ENCODE results near the gene BTBD19. TPM values are rescaled to one million over a fixed set of nuclear protein-coding genes. Genes with fewer than 3 reads are reported as not detected.

The BTBD19 gene
- total RNA-seq, 1 experiment from 2014 or later = 11.6 TPM

- TF ChIP-seq TCF7L2 (IDR thresholded peaks at IDR 0.05; ENCODE audit: borderline replicate concordance, extremely low read depth, insufficient read depth, insufficient read length) = no peak
- peak; percentile 93 for TF ChIP-seq SP1 (IDR thresholded peaks at IDR 0.05; ENCODE audit: low read depth)
- TF ChIP-seq CBX3 (IDR thresholded peaks at IDR 0.05; ENCODE audit: low read depth) = no peak
- peak; percentile 96 for TF ChIP-seq SRF (IDR thresholded peaks at IDR 0.05; ENCODE audit: low read depth)
- no peak for TF ChIP-seq ZNF274 (IDR thresholded peaks at IDR 0.05; ENCODE audit: low read depth, low read length)
Measured at GRCh38 chr1:44775078-44775929, 33.0 kb upstream of the BTBD19 start, which contains the start of gene RPS8 (continued).

- CTCF ChIA-PET = interaction anchor here (1.6 kb wide), 2 partner anchors 45 to 55 kb away, joined by 3 read pairs; partner anchors contain the start of gene RNU5D-1
- DNase-seq (ENCODE audit: low read depth, low spot score) = no peak
- Histone ChIP-seq H2AFZ (ENCODE audit: low read depth, low read length, poor library complexity, severe bottlenecking) (no peak overlapping the region), H3K27ac (ENCODE audit: low read depth, low read length) (peak overlapping the region; percentile 86), H3K4me3 (replicated peaks in 1 of 2; ENCODE audit: low read depth in 1 of 2, low read length in 2 of 2) (peak overlapping the region; percentile 92 to 99), H3K36me3 (ENCODE audit: control insufficient read depth in 1 of 2, insufficient read depth in 2 of 2, low read length in 2 of 2) (peaks cover 28 to 44% of the 10 kb centered on the region in 2 experiments), H3K27me3 (ENCODE audit: insufficient read depth, low read length) (no peaks in the 10 kb centered on the region), H3K9me3 (ENCODE audit: control insufficient read depth in 1 of 2, insufficient read depth in 1 of 2, low read depth in 1 of 2, low read length in 2 of 2) (no peaks in the 10 kb centered on the region), H3K4me1 (ENCODE audit: control insufficient read depth in 1 of 2, insufficient read depth in 2 of 2, low read length in 2 of 2) (peaks cover 10 to 24% of the 10 kb centered on the region in 2 experiments), H3K9me2 (ENCODE audit: insufficient read depth) (no peaks in the 10 kb centered on the region), H3K9ac (ENCODE audit: low read length) (peak overlapping the region; percentile 100), H3K79me2 (ENCODE audit: insufficient read depth, low read length) (peaks cover 43% of the 10 kb centered on the region), H4K20me1 (ENCODE audit: insufficient read depth) (peaks cover 18% of the 10 kb centered on the region; the same call in 1 of the 2 replicates), H3K4me2 (ENCODE audit: low read length) (peak overlapping the region; percentile 99)
- TF ChIP-seq ZFX (IDR thresholded peaks at IDR 0.05) = peak; percentile 59; the same call in 1 of the 2 replicates
- no peak for TF ChIP-seq RAD21 (IDR thresholded peaks at IDR 0.05; ENCODE audit: low read depth)
- no peak for TF ChIP-seq EZH2 (IDR thresholded peaks at IDR 0.05)
- TF ChIP-seq YY1 (IDR thresholded peaks at IDR 0.05; ENCODE audit: extremely low read depth, insufficient replicate concordance, low read depth, low read length) = no peak
- TF ChIP-seq CBX3 (IDR thresholded peaks at IDR 0.05; ENCODE audit: low read depth) = no peak
- TF ChIP-seq TCF7L2 (IDR thresholded peaks at IDR 0.05; ENCODE audit: borderline replicate concordance, extremely low read depth, insufficient read depth, insufficient read length) = no peak
- no peak for TF ChIP-seq ZBTB33 (IDR thresholded peaks at IDR 0.05; ENCODE audit: extremely low read depth, insufficient replicate concordance, low read length)
- no peak for TF ChIP-seq ELF1 (IDR thresholded peaks at IDR 0.05; ENCODE audit: borderline replicate concordance, low read depth)
- RAD21 ChIA-PET (ENCODE audit: low non-redundant PET in 1 of 2, low total read pairs in 2 of 2, uncharacterized antibody in 2 of 2, unreplicated experiment in 2 of 2) = no interaction called here
- POLR2A ChIA-PET = interaction anchor here (0.7 to 3.5 kb wide), 11 partner anchors 9 to 54 kb away, joined by 3 to 39 read pairs (median 10); partner anchors contain the start of genes DYNLT4, PLK3 and RNU5D-1
- peak; percentile 4; the same call in 1 of the 2 replicates for ATAC-seq
- intact Hi-C loops (cut with micrococcal nuclease) = loop anchor here (1.0 kb wide), 1 partner anchor 45 kb away; the partner anchor contains the start of gene RNU5D-1
- TSS peak; percentile 62 for BruUV-seq (replicated peaks)
Measured at GRCh38 chr1:44775930-44776729, 32.2 kb upstream of the BTBD19 start.

Data from HCT116 (cell line).